ENCODE measurements around the gene UBXN2A.
A peak's percentile ranks its signal among the peaks of the same experiment; 100 is the strongest.
"Not testable (repeated sequence)": the region's sequence is repeated elsewhere in the genome, so short reads cannot be mapped to it uniquely, and the experiment has no call there.

Gene UBXN2A

GRCh38 chr2:23944527-23944926, 4.3 kb downstream of the UBXN2A start:
- Histone ChIP-seq H3K36me3 (ENCODE audit: insufficient read depth, low read length) (no peaks in the 10 kb centered on the region), H3K27me3 (ENCODE audit: control insufficient read depth, insufficient read depth, low read length) (no peaks in the 10 kb centered on the region), H3K9me3 (replicated peaks; ENCODE audit: low read length) (no peaks in the 10 kb centered on the region), H3K4me1 (ENCODE audit: control insufficient read depth, insufficient read depth, low read length) (peaks cover 21% of the 10 kb centered on the region), H3K9ac (ENCODE audit: low read depth, low read length) (no peak overlapping the region), H3K4me3 (ENCODE audit: low read length) (no peak overlapping the region), H3K4me2 (ENCODE audit: low read length) (peak overlapping the region; percentile 35)

- no peak overlapping the region for H3K4me3 ChIP-seq (ENCODE audit: low read length)
- no peak overlapping the region for H3K4me2 ChIP-seq (ENCODE audit: low read length)
- no peak overlapping the region for H3K9ac ChIP-seq (ENCODE audit: low read depth, low read length)
- H3K4me1 ChIP-seq (ENCODE audit: control insufficient read depth, insufficient read depth, low read length): peaks cover 19% of the 10 kb centered on the region
- no peaks in the 10 kb centered on the region for H3K27me3 ChIP-seq (ENCODE audit: control insufficient read depth, insufficient read depth, low read length)
- no peaks in the 10 kb centered on the region for H3K36me3 ChIP-seq (ENCODE audit: insufficient read depth, low read length)
- H3K9me3 ChIP-seq (replicated peaks; ENCODE audit: low read length): no peaks in the 10 kb centered on the region
These were observed 4.7 kb downstream of the UBXN2A start for GRCh38 chr2:23944976-23945375.

- Histone ChIP-seq H3K9ac (ENCODE audit: low read depth, low read length) (no peak overlapping the region), H3K4me2 (ENCODE audit: low read length) (no peak overlapping the region), H3K36me3 (ENCODE audit: insufficient read depth, low read length) (no peaks in the 10 kb centered on the region), H3K4me1 (ENCODE audit: control insufficient read depth, insufficient read depth, low read length) (peaks cover 12% of the 10 kb centered on the region), H3K4me3 (ENCODE audit: low read length) (no peak overlapping the region), H3K9me3 (replicated peaks; ENCODE audit: low read length) (no peaks in the 10 kb centered on the region), H3K27me3 (ENCODE audit: control insufficient read depth, insufficient read depth, low read length) (no peaks in the 10 kb centered on the region)
These were observed 7.1 kb downstream of the UBXN2A start for GRCh38 chr2:23947350-23947749.

- not testable (repeated sequence) for H3K9me3 ChIP-seq (replicated peaks; ENCODE audit: low read length); H3K4me2 ChIP-seq (ENCODE audit: low read length); H3K36me3 ChIP-seq (ENCODE audit: insufficient read depth, low read length); H3K9ac ChIP-seq (ENCODE audit: low read depth, low read length); H3K4me3 ChIP-seq (ENCODE audit: low read length); H3K27me3 ChIP-seq (ENCODE audit: control insufficient read depth, insufficient read depth, low read length); H3K4me1 ChIP-seq (ENCODE audit: control insufficient read depth, insufficient read depth, low read length)
These were observed 12.3 kb downstream of the UBXN2A start for GRCh38 chr2:23952558-23952957.

GRCh38 chr2:23953625-23954024, 13.4 kb downstream of the UBXN2A start:
- Histone ChIP-seq H3K9me3 (replicated peaks; ENCODE audit: low read length) (no peaks in the 10 kb centered on the region), H3K27me3 (ENCODE audit: control insufficient read depth, insufficient read depth, low read length) (no peaks in the 10 kb centered on the region), H3K4me2 (ENCODE audit: low read length) (no peak overlapping the region), H3K9ac (ENCODE audit: low read depth, low read length) (no peak overlapping the region), H3K4me3 (ENCODE audit: low read length) (no peak overlapping the region), H3K4me1 (ENCODE audit: control insufficient read depth, insufficient read depth, low read length) (peaks cover 4% of the 10 kb centered on the region), H3K36me3 (ENCODE audit: insufficient read depth, low read length) (peaks cover 2% of the 10 kb centered on the region)

- peak overlapping the region; percentile 56 for H3K4me3 ChIP-seq (ENCODE audit: low read length)
- H3K9me3 ChIP-seq (replicated peaks; ENCODE audit: low read length): no peaks in the 10 kb centered on the region
- peak overlapping the region; percentile 25 for H3K9ac ChIP-seq (ENCODE audit: low read depth, low read length)
- peaks cover 5% of the 10 kb centered on the region for H3K36me3 ChIP-seq (ENCODE audit: insufficient read depth, low read length)
- H3K27me3 ChIP-seq (ENCODE audit: control insufficient read depth, insufficient read depth, low read length): no peaks in the 10 kb centered on the region
- H3K4me1 ChIP-seq (ENCODE audit: control insufficient read depth, insufficient read depth, low read length): peaks cover 4% of the 10 kb centered on the region
- H3K4me2 ChIP-seq (ENCODE audit: low read length): peak overlapping the region; percentile 63
These were observed 14.2 kb downstream of the UBXN2A start for GRCh38 chr2:23954325-23955014.

- Histone ChIP-seq H3K27me3 (ENCODE audit: control insufficient read depth, insufficient read depth, low read length) (no peaks in the 10 kb centered on the region), H3K9me3 (replicated peaks; ENCODE audit: low read length) (no peaks in the 10 kb centered on the region), H3K4me1 (ENCODE audit: control insufficient read depth, insufficient read depth, low read length) (no peaks in the 10 kb centered on the region), H3K4me2 (ENCODE audit: low read length) (no peak overlapping the region), H3K36me3 (ENCODE audit: insufficient read depth, low read length) (peaks cover 10% of the 10 kb centered on the region), H3K4me3 (ENCODE audit: low read length) (no peak overlapping the region), H3K9ac (ENCODE audit: low read depth, low read length) (no peak overlapping the region)
These were observed 27.6 kb downstream of the UBXN2A start for GRCh38 chr2:23967846-23968245.

- H3K4me3 ChIP-seq (ENCODE audit: low read length): no peak overlapping the region
- no peak overlapping the region for H3K4me2 ChIP-seq (ENCODE audit: low read length)
- H3K9ac ChIP-seq (ENCODE audit: low read depth, low read length): no peak overlapping the region
- no peaks in the 10 kb centered on the region for H3K36me3 ChIP-seq (ENCODE audit: insufficient read depth, low read length)
- H3K27me3 ChIP-seq (ENCODE audit: control insufficient read depth, insufficient read depth, low read length): no peaks in the 10 kb centered on the region
- H3K9me3 ChIP-seq (replicated peaks; ENCODE audit: low read length): no peaks in the 10 kb centered on the region
- H3K4me1 ChIP-seq (ENCODE audit: control insufficient read depth, insufficient read depth, low read length): no peaks in the 10 kb centered on the region
These were observed 36.6 kb downstream of the UBXN2A start for GRCh38 chr2:23976883-23977282.

- H3K4me2 ChIP-seq (ENCODE audit: low read length): no peak overlapping the region
- no peaks in the 10 kb centered on the region for H3K27me3 ChIP-seq (ENCODE audit: control insufficient read depth, insufficient read depth, low read length)
- no peak overlapping the region for H3K4me3 ChIP-seq (ENCODE audit: low read length)
These were observed 48.1 kb downstream of the UBXN2A start for GRCh38 chr2:23988371-23988770.

GRCh38 chr2:23992931-23993330, 52.7 kb downstream of the UBXN2A start:
- no peak overlapping the region for H3K4me2 ChIP-seq (ENCODE audit: low read length)
- no peaks in the 10 kb centered on the region for H3K4me1 ChIP-seq (ENCODE audit: control insufficient read depth, insufficient read depth, low read length)
- no peak overlapping the region for H3K4me3 ChIP-seq (ENCODE audit: low read length)
- H3K27me3 ChIP-seq (ENCODE audit: control insufficient read depth, insufficient read depth, low read length): no peaks in the 10 kb centered on the region
- H3K9ac ChIP-seq (ENCODE audit: low read depth, low read length): no peak overlapping the region
- H3K9me3 ChIP-seq (replicated peaks; ENCODE audit: low read length): no peaks in the 10 kb centered on the region
- H3K36me3 ChIP-seq (ENCODE audit: insufficient read depth, low read length): no peaks in the 10 kb centered on the region

More at GRCh38 chr2:23988371-23988770, 48.1 kb downstream of the UBXN2A start:
- H3K9me3 ChIP-seq (replicated peaks; ENCODE audit: low read length): no peaks in the 10 kb centered on the region
- peaks cover 5% of the 10 kb centered on the region for H3K36me3 ChIP-seq (ENCODE audit: insufficient read depth, low read length)
- H3K9ac ChIP-seq (ENCODE audit: low read depth, low read length): no peak overlapping the region
- H3K4me1 ChIP-seq (ENCODE audit: control insufficient read depth, insufficient read depth, low read length): no peaks in the 10 kb centered on the region

- H3K27me3 ChIP-seq (ENCODE audit: control insufficient read depth, insufficient read depth, low read length): no peaks in the 10 kb centered on the region
- H3K4me2 ChIP-seq (ENCODE audit: low read length): no peak overlapping the region
- no peaks in the 10 kb centered on the region for H3K4me1 ChIP-seq (ENCODE audit: control insufficient read depth, insufficient read depth, low read length)
- no peaks in the 10 kb centered on the region for H3K9me3 ChIP-seq (replicated peaks; ENCODE audit: low read length)
- no peak overlapping the region for H3K9ac ChIP-seq (ENCODE audit: low read depth, low read length)
- peaks cover 2% of the 10 kb centered on the region for H3K36me3 ChIP-seq (ENCODE audit: insufficient read depth, low read length)
- no peak overlapping the region for H3K4me3 ChIP-seq (ENCODE audit: low read length)
These were observed 53.5 kb downstream of the UBXN2A start for GRCh38 chr2:23993736-23994269.

GRCh38 chr2:23994567-23994966, 54.3 kb downstream of the UBXN2A start:
- no peak overlapping the region for H3K9ac ChIP-seq (ENCODE audit: low read depth, low read length)
- H3K36me3 ChIP-seq (ENCODE audit: insufficient read depth, low read length): peaks cover 4% of the 10 kb centered on the region
- no peak overlapping the region for H3K4me2 ChIP-seq (ENCODE audit: low read length)
- H3K27me3 ChIP-seq (ENCODE audit: control insufficient read depth, insufficient read depth, low read length): no peaks in the 10 kb centered on the region
- H3K4me1 ChIP-seq (ENCODE audit: control insufficient read depth, insufficient read depth, low read length): no peaks in the 10 kb centered on the region
- no peaks in the 10 kb centered on the region for H3K9me3 ChIP-seq (replicated peaks; ENCODE audit: low read length)
- H3K4me3 ChIP-seq (ENCODE audit: low read length): no peak overlapping the region
